Measurements from ENCODE around the gene DCP2.

Gene DCP2

GRCh38 chr5:113017881-113018635, 41.5 kb downstream of the DCP2 start:
- no peak for DNase-seq (ENCODE audit: low read depth in 1 of 2, low spot score in 1 of 2)

- DNase-seq (ENCODE audit: low read depth in 1 of 2, low spot score in 1 of 2), result no peak
Observed at GRCh38 chr5:113020461-113021273, 44.1 kb downstream of the DCP2 start.

- DNase-seq (ENCODE audit: low read depth in 1 of 2, low spot score in 1 of 2), result no peak
Observed at GRCh38 chr5:113022661-113023060, 46.1 kb downstream of the DCP2 start.

GRCh38 chr5:113024076-113024697, 47.6 kb downstream of the DCP2 start:
- DNase-seq (ENCODE audit: low read depth in 1 of 2, low spot score in 1 of 2), result no peak

- DNase-seq (ENCODE audit: low read depth in 1 of 2, low spot score in 1 of 2), result no peak
Observed at GRCh38 chr5:113025596-113025995, 49.0 kb downstream of the DCP2 start.

GRCh38 chr5:113026211-113026610, 49.6 kb downstream of the DCP2 start:
- DNase-seq (ENCODE audit: low read depth in 1 of 2, low spot score in 1 of 2), result no peak

GRCh38 chr5:113027015-113027414, 50.4 kb downstream of the DCP2 start:
- no peak for DNase-seq (ENCODE audit: low read depth in 1 of 2, low spot score in 1 of 2)

GRCh38 chr5:113027431-113027830, 50.8 kb downstream of the DCP2 start:
- no peak for DNase-seq (ENCODE audit: low read depth in 1 of 2, low spot score in 1 of 2)

- DNase-seq (ENCODE audit: low read depth in 1 of 2, low spot score in 1 of 2), result no peak
Observed at GRCh38 chr5:113029614-113030013, 53.0 kb downstream of the DCP2 start.

GRCh38 chr5:113031104-113031503, 54.5 kb downstream of the DCP2 start:
- no peak for DNase-seq (ENCODE audit: low read depth in 1 of 2, low spot score in 1 of 2)

- no peak for DNase-seq (ENCODE audit: low read depth in 1 of 2, low spot score in 1 of 2)
Observed at GRCh38 chr5:113031557-113031956, 55.0 kb downstream of the DCP2 start.

GRCh38 chr5:113034182-113034773, 57.7 kb downstream of the DCP2 start:
- DNase-seq (ENCODE audit: low read depth in 1 of 2, low spot score in 1 of 2), result no peak

GRCh38 chr5:113035096-113035495, 58.5 kb downstream of the DCP2 start:
- no peak for DNase-seq (ENCODE audit: low read depth in 1 of 2, low spot score in 1 of 2)

- DNase-seq (ENCODE audit: low read depth in 1 of 2, low spot score in 1 of 2), result no peak
Observed at GRCh38 chr5:113036321-113036720, 59.7 kb downstream of the DCP2 start.

GRCh38 chr5:113036826-113037225, 60.2 kb downstream of the DCP2 start:
- DNase-seq (ENCODE audit: low read depth in 1 of 2, low spot score in 1 of 2), result no peak

GRCh38 chr5:113038136-113038535, 61.5 kb downstream of the DCP2 start:
- DNase-seq (ENCODE audit: low read depth in 1 of 2, low spot score in 1 of 2), result no peak

- no peak for DNase-seq (ENCODE audit: low read depth in 1 of 2, low spot score in 1 of 2)
Observed at GRCh38 chr5:113038714-113039113, 62.1 kb downstream of the DCP2 start.

- no peak for DNase-seq (ENCODE audit: low read depth in 1 of 2, low spot score in 1 of 2)
Observed at GRCh38 chr5:113039229-113039933, 62.8 kb downstream of the DCP2 start.

GRCh38 chr5:113039934-113040285, 63.3 kb downstream of the DCP2 start:
- no peak for DNase-seq (ENCODE audit: low read depth in 1 of 2, low spot score in 1 of 2)

GRCh38 chr5:113040672-113041260, 64.2 kb downstream of the DCP2 start:
- DNase-seq (ENCODE audit: low read depth in 1 of 2, low spot score in 1 of 2), result no peak
